NOMO-1 treated with DMSO at 0.1 percent for 48 hours (cell line): ENCODE measurements around the gene RAX2.
"Not testable (repeated sequence)": the region's sequence is repeated elsewhere in the genome, so short reads cannot be mapped to it uniquely, and the experiment has no call there.

ENCODE experiments used
- DNase-seq: peaks from one replicate; lab custom pipeline; 2025; ENCODE audit not compliant: unreplicated experiment; lab: John Stamatoyannopoulos, UW

Gene RAX2

DNA sequence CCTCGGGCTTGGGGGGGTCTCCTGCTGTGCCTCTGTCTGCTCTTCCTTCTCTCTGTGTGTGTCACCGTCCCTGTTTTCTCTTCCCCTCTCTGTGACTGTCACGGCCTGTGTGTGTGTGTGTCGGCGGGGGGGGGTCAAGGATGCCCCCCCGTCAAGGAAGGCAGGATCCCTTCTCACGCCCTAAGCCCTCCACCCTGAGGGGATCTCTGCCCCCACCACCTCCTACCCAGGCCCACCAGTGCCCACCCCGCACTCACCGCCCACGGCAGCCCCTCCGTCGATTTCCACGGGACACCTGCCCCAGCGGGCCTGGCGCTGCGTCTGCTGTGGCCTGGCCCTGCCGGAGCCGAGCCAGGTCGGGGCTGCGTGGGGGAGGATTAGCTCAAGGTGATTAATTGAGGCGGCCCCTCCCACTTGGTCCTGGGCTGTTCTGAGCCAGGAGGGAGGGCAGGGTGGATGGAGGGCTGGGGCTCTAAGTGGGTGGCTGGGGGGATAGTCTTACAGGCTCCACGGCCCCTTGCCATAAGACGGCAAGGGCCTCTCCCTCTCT lies at the start of gene RAX2:
Gene RAX2 (minus strand): TSS at position 323 of the 550 bp plus-strand sequence. CDS start 486 bp downstream, outside the sequence.
- DNase-seq: no peak

DNA sequence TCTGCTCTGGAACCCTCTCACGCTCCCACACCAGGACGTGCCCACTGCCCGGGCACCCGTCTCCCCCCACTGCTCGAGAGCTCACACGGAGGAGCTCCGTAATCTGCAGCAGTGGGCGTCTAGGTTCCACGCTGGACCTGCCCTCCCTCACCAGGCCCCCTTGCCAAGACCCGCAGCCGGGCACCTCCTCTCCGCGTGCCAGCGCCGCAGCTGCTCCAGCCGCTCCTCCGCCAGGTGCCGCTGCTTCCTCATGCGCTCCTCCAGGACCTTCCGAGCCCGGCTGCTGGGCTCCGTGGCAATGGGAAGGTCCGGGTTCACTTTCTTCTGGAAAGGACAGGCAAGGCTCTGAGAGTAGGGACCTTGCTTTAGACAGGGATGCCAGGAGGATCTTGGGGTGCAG lies 49.1 kb upstream of the RAX2 start:
- DNase-seq: no peak

- no peak for DNase-seq
Observed at GRCh38 chr19:3819989-3820388, 48.0 kb upstream of the RAX2 start.

DNA sequence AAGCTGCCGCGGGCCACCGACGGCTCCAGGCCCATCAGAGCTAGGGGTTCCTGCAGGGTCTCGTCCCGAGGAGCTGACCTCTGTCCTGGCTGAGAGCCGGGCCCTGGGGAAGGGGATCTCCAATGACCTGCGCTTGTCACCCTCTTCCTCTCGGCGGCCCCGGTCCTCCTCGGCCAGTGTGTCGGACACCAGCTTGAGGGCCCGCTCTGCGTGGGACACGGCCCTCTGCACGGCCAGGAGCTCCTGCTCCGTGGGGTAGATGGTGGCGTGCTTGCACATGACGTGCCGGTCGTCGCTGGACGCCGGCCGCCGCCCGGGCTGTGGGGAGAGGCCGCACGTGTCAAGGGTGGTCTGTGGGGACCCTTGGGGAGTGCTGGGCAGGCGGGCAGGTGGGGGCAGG lies 46.9 kb upstream of the RAX2 start:
- DNase-seq: no peak

GRCh38 chr19:3818466-3818865 lies 46.4 kb upstream of the RAX2 start:
- peak; percentile 23 for DNase-seq

DNA sequence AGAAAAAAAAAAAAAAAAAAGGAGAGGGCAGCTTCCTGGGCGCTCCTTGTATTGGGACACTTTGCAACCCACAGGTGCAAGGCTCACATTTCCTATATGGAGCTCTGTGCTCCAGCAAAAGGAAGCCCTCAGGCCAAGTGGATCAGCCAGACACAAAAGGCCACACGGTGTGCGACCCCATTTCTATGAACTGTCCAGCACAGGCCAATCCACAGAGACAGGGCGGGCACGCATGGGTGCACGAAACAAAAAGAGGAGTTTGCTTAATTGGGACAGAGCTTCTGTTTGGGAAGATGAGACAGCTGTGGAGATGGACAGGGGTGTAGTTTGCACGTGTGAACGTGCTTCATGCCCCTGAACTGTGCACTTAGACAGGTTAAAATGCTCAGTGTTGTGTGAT lies 45.7 kb upstream of the RAX2 start:
- DNase-seq: no peak

DNA sequence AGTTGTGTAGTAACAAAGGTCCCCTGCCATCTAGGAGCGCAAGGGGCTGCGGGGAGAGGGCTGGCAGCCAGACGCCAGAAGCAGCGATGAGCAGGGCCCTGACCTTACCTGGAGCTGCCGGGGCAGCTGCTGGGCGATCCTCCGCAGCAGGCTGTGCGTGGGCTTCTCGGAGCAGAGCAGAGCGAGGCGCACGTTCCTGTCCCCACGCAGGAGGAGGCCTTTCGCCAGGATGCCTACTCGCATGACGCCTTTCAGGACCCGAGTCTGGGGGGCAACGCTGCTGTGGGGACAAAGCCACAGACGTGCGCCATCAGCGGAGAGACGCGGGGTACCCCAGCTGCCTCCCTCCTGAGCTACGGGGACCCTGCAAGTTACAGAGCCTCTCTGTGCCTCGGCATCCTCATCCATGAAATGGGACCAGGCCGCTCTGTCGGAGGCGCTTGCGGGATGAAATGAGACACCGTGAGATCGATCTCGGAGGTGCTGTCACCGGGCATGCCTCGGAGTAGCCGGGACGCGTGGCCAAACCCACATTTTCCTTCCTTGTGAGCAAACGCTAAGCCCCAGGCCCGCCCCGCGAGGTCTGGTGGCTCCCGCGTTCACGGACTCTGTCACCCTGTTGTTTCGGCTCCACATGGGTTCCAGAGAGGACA lies 44.7 kb upstream of the RAX2 start:
- no peak for DNase-seq

DNA sequence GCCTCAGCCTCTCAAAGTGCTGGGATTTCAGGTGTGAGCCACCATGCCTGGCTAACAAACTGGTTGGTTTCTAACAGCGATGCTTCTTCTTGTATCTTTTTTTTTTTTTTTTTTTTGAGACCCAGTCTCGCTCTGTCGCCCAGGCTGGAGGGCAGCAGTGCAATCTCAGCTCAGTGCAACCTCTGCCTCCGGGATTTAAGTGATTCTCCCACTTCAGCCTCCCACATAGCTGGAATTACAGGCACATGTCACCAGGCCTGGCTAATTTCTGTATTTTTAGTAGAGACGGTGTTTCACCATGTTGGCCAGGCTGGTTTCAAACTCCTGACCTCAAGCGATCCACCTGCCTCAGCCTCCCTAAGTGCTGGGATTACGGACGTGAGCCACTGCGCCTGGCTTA lies 44.1 kb upstream of the RAX2 start:
- not testable (repeated sequence) for DNase-seq

- no peak for DNase-seq
Observed at GRCh38 chr19:3814648-3815047, 42.6 kb upstream of the RAX2 start.

DNA sequence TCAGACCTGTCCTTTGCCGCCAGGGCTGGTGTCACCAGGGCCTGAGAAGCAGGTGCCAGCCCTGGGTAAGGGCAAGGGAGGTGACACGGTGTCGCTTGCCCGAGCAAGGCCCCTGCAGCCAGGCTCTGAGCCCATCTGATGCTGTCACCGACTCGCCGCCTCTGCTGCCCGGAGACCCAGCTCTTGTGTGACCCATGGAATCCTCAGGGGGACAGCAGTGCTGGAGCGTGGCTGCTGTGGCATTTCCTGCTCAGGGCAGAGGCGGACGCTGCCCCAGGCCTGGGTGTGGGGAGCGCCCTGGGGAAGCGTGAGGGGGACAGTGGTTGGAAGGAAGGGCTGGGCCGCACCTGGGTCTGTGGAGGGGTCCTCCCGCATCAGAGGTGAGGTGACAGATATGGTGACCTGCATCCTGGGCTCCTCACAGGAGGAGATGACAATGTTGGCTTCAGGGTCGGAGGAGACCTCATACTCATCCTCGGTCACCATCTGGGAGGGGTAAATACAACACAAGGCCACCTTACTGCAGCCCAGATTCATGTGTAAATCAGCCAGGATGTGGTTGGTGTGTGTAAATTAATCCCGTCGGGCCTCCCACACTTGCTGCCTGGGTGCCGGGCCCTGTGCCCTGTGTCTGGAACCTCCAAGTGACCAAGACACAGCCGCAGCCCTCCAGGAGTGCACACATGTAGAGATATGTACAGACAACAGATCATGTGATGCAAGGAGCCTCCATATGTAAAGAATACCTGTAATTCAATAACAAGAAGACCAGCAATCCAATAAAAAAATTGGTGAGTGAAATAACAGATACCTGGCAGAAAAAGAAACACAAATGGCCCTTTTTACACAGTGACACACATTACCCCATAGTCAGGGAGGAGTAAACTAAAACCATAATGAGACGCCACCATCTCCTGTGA lies 41.7 kb upstream of the RAX2 start:
- DNase-seq: no peak

- no peak for DNase-seq
Observed at GRCh38 chr19:3810708-3811355, 38.8 kb upstream of the RAX2 start.

DNA sequence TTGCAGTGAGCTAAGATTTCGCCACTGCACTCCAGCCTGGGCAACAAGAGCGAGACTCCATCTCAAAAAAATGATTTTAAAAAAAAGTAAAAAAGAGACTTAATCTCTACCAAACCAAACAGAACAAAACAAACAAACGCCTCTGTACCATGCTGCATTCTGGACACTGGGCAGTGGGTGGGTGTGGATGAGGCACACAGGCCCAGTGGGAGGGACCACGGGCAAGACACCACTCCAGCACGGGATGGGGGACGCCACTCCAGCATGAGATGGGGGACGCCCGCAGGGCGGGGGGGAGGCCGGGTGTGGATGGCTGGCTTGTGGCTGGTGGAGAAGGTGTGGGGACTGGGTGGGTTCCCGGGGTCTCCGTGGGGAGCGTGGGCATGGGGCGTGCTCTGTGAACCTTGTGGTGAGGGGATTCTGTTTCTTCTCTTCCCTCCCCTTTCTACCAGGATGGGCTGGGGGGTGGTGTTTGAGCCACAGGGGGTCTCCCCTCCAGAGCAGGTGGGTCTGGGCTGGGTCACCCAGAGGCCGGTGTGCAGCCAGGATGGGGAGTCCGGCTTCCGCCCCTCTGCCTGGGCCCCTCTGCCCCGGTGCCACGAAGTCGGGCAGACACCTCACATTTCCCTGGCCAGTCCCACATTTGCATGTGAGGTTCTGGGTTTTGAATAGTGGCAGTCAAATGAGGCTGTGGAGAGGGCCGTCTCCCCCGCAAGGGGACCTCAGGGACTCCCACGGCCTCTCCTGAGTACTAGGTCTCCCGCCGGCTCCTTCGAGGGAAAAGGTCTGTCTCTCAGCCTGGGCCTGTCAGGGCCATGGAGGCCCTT lies 38.1 kb upstream of the RAX2 start:
- DNase-seq: no peak

DNA sequence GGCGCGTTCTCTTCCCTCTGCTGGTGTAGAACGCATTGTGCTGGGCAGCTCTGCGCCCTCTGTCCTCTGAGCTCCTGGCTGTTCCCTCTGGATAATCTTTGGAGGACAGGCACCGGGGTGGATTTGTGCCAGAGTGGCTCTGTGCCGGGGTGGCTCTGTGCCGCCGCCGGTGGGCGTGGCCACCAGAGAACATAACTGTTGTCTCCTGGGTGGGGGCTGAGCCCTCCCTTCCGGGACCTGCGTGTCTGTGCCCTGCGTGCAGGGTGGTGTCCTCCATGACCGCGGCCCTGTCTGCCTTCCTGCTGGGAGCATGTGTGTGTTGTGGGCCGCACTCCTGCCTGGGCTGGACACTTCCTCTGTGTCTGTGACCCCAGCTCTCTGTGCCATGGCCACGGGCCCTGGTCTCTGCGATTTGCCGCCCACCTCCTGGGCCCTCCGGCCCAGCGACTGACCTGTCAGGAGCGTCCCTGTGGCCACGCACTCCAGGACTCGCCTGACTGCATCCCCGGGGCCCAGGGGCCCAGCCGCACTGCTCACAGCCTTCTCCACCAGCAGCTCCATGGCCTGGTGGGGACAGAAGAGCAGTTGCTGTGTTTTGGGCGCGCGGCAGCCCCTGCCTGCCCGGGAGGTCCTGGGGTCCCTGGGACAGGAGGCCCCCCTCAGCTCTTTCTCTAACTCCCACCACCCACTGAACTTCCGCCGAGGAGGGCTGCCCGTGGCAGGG lies 36.6 kb upstream of the RAX2 start:
- DNase-seq: no peak

DNA sequence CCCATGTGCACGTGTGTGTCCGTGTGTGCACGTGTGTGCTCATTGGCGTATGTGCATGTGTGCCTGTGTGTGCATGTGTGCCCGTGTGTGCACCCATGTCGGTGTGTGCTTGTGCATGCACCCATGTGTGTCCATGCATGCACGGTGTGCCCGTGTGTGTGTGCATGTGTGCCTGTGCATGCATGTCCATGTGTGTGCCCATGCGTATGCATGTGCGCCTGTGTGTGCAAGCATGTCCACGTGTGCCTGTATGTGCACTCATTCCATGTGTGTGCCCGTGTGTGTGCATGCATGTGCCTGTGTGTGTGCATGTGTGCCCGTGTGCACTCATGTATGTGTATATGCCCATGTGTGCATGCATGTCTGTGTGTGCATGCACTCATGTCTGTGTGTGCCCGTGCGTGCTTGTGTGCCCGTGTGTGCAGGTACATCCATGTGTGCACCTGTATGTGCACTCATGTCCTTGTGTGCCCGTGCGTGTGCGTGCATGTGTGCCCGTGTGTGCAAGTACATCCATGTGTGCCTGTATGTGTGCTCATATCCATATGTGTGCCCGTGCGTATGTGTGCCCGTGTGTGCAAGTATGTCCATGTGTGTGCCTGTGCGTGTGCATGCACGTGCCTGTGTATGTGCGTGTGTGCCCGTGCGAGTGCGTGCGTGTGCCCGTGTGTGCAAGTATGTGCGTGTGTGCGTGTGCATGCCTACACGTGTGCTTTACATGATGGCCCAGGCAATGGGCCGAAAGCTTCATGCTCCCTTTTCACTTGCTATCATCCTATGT lies 35.7 kb upstream of the RAX2 start:
- DNase-seq: no peak

- no peak for DNase-seq
Observed at GRCh38 chr19:3807131-3807480, 35.1 kb upstream of the RAX2 start.

DNA sequence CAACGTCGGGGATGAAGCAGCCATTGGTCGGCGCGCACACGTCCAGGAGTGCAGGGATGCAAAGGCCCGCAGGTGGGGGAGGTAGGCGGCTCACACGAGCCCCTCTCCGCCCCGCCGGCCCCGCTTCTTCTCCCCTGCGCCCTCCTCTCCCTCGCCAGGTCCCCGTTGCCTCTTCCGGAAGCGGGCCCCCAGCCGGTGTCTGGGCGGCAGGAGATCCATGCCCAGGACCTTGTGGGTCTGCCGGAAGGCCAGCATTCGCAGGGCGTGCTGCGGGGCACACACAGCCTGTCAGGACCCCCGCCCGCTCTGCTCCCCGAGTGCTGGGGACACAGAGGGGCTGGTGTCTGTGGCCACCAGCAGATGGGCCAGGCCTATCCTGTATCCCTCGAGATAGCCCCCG lies 33.8 kb upstream of the RAX2 start:
- DNase-seq: no peak

DNA sequence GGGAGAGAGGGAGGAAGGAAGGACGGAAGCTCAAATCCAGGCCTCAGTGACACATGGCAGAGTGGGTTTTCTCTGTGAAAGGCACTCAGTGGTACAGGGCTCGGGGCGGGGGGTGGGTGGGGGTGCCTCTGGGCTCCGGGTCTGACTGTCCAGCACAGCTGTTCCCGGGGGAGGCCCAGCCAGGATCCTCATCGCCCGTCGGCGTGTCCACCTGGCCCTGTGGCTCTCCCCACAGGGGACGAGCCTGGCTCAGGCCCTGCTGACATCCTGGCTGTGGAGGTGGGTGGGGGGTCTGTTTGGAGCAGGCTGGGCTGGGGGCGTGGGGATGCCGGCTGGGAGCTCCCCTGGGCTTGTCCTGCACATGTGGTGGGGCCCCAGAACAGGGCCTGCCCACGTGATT lies 32.4 kb upstream of the RAX2 start:
- DNase-seq: no peak

DNA sequence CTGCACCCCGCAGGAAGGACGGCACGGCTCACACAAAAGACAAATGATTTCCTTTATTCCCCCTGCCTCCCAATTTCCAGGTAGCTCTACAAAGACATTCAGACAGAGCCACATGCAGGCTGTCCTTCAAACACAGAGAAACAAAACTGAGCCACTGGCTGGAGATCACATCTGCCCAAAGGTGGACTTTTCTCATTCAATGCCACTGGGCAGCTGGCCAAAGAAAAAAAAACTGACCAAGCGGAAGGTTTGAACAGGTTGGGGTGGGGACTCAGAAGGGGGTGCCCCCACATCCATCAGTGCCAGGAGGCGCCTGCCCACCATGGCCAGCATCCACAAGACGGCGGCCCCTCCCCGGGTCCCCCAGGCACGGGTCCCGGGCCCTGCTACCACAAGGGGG lies 32.0 kb upstream of the RAX2 start:
- no peak for DNase-seq

DNA sequence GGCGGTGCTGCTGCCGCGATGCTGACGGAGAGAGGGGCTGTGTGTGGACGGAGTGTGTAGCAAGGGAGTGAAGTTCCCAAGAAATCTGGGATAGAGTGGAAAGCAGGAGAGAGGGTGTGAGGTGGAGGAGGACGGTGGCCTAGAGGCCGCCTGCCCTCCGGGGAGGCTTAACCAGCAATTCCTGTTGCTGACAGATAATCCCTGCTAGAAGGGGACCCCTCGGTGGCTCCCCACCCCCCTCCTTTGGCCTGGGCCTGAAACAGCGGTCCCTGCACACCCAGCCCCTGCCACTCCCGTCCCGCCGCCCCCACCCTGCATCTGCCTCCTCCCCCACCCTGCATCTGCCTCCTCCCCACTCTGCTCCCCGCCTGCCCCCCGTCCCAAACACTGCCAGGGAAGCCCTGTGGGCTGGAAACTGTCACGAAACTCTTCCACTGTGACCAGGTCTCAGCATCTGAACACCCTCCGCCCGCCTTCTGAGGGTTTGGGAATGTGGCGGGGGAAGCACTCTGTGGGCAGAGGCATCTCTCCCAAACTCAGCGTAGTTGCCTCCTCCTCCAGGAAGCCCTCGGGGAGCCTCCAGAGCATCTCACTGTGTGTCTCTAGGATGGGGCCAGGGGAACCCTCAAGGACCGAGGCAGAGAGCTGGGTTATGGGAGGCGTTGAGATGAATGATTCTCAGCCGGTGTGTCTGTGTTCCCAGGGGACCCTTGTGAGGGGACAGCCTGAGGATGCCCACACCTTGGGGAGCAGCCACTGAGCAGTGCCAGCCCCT lies 31.3 kb upstream of the RAX2 start:
- no peak for DNase-seq
